Astrocyte of the hippocampus (primary cell): Measurements from ENCODE around the gene CTSF.
A peak's percentile ranks its signal among the peaks of the same experiment; 100 is the strongest.
"Not testable (repeated sequence)": the region's sequence is repeated elsewhere in the genome, so short reads cannot be mapped to it uniquely, and the experiment has no call there.

Experiments
- DNase-seq: peaks from one replicate; pipeline ENCODE4 v3.0.0; 2011; ENCODE audit warnings: low read depth, low spot score

CTSF gene

DNA sequence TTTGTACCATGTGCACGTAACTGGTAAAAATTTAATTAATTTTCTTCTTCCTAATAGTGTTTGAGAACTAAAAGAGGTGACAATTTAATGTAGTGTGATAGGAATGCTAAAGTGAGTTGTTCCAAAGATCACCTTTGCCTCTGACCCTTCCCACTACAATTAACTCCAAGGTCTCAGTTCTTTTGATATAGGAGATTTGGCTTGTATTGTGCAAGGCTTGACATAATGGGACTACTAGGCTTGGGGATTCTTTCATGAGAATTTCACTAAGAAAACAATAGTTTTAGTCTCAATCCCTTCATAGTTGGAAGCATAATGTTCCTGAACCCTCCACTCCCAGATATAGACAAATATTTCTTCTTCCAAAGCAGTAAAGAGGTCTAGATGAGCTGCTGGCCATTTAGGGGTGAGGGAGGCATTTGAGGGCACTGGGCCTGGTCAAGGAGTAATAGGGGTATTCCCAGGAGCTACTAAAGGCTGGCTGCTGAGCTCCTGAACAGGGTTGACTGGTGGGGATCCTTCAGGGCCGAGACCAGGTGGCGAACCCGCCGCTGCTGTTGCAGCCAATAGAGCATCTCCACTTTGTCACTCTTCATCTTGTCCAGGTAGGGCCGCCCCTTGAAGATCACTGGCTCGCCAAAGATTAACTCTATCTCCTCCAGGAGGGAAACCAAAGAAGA lies 21.7 kb upstream of the CTSF start:
- no peak for DNase-seq

- DNase-seq, result not testable (repeated sequence)
Observed at GRCh38 chr11:66589315-66589714, 20.9 kb upstream of the CTSF start.

GRCh38 chr11:66586136-66586535 lies 17.7 kb upstream of the CTSF start:
- DNase-seq, result no peak

GRCh38 chr11:66585447-66585846 lies 17.0 kb upstream of the CTSF start:
- DNase-seq, result not testable (repeated sequence)

DNA sequence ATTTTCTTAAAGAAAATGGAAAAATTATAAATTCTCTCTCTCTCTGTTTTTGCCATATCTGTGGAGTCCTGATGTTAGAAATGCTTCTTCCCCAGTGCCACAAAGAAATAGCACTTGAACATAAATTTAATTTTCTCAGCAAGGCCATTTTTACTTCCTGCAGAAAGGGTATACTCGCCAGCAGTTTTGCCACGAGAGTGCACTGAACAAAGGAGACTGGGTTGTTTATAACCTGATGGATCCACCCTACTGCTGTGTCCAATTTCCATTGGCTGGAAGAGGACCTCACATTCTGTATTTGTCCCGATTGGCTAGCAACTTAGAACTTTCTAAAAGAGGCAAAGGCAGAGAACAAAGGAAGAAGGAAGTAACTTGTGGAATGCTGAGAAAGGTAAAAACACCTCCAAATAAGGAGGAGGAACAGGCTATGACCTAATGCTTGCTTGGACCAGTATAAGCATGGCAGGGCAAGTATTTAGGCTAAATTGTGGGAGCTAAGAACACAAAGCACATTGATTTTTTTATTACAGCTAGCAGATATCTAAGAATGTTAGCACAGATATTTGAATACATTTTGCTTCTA lies 14.2 kb upstream of the CTSF start:
- not testable (repeated sequence) for DNase-seq

- DNase-seq, result no peak
Observed at GRCh38 chr11:66581261-66581660, 12.9 kb upstream of the CTSF start.

GRCh38 chr11:66580803-66581202 lies 12.4 kb upstream of the CTSF start:
- DNase-seq, result no peak

GRCh38 chr11:66579017-66579606 lies 10.7 kb upstream of the CTSF start:
- DNase-seq, result peak; percentile 86

DNA sequence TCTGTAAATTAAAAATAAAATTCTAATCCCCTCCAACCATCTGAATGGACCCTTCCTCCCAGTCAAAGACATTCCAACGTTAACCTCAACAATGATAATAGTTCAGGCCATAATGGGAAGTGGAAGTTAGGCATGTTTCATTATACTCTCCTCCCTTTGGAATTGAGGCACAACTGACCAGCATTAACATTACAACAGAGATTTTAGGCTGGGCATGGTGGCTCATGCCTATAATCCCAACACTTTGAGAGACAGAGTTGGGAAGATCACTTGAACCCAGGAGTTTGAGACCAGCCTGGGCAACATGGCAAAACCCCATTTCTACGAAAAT lies 2.4 kb upstream of the CTSF start:
- DNase-seq, result no peak

- DNase-seq, result no peak
Observed at GRCh38 chr11:66570079-66570849, 1.9 kb upstream of the CTSF start.

GRCh38 chr11:66569076-66569475 lies 670 bp upstream of the CTSF start:
- no peak for DNase-seq

- DNase-seq, result no peak
Observed at GRCh38 chr11:66567787-66568123, 651 bp downstream of the CTSF start.

GRCh38 chr11:66566221-66566620 lies 2.2 kb downstream of the CTSF start:
- no peak for DNase-seq

DNA sequence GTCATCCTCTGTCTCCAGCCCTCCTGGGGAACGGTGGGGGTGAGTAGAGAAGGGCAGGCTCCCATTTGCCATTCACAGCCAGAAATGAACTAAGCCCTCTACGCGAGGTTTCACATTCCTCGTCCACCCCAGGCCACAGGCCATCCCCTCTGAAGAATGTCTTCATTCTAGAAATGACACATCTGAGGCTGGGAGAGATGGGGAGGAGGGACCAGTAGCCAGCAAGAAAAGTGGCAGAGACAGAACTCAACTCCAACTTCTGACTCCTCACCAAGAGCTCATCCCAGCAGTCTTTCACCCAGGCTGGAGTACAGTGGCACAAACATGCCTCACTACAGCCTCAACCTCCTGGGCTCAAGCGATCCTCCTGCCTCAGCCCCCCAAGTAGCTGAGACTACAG lies 3.4 kb downstream of the CTSF start:
- DNase-seq, result no peak

DNA sequence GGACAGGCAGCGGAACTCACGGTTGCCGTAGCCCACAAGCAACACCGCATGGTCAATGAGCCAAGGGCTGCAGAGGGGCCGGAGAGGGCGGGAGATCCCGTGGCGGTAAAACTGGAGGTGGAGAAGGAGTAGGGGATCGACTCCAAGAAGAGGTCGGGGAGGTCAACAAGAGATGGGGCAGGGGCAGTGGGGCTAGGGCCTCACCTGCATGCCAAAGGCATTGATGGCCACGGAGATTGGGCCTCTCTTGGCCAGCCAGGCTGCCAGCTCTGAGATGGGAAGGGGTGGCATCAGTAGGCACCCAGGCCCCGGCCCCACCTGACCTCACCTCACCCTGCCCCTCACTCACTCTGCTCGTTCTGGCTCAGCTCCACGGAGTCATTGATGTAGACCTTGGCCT lies 3.9 kb downstream of the CTSF start:
- DNase-seq, result no peak

DNA sequence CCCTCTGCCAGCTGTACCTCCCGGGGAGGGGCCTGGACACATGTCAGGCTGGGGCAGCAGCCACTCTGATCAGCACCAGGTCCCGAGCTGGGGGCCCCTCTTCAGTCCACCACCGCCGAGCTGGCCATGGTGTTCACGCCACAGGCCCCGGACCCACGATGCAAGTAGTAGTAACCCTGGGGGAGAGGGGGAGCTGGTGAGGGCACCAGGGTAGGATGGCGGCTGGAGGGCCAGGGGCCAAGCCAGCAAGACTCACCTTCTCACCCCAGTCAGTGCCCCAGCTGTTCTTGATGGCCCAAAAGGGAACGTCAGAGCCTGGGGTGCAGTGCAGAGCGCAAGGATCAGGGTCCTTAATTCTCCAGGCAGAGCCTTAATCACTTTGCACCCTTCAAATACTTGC lies 4.6 kb downstream of the CTSF start:
- DNase-seq, result no peak

DNA sequence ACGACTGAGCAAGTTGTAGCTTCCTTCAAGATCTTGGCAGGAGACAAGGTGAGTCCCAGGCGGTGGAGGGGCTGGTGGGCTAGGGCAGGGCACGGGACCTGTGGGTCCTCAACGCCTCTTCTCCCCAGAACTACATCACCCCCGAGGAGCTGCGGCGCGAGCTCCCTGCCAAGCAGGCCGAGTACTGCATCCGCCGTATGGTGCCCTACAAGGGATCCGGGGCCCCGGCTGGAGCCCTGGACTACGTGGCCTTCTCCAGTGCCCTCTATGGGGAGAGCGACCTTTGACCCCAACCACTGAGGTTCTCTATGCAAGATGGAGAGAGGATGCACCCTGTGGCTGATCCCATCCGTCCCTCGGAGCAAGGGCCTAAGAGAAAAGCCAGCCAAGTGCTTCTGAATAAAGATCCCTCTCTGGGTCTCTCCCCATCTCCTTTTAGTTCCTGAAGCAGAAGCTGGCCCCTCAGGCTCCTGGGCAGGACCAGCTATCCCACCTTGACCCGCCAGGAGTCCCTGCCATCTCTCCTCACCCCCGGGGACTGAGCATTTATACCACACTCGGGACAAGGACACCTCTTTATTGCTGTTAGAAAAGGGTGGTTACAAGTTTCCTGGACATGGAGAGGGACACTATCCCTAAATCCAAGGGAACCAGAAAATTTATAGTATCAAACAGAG lies 5.4 kb downstream of the CTSF start:
- DNase-seq, result no peak

DNA sequence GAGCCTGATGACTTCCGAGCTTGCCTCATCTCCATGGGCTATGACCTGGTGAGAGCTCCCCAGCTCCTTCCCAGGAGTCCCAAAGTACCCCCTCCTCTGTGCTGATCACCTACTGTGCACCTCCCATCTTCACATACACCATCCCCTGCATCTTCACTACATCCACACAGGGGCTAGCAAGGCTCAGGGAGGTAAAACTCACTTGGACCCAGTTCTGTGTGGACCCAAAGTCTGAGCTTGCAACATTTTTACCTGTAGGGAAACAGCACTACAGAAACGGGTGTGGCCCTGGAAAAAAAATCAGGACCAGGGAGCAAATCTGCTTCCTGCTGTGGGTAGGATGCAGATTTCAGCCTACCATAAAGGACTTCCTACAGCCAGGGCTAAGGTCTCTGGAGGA lies 6.1 kb downstream of the CTSF start:
- DNase-seq, result no peak

GRCh38 chr11:66561975-66562248 lies 6.5 kb downstream of the CTSF start:
- DNase-seq, result no peak

DNA sequence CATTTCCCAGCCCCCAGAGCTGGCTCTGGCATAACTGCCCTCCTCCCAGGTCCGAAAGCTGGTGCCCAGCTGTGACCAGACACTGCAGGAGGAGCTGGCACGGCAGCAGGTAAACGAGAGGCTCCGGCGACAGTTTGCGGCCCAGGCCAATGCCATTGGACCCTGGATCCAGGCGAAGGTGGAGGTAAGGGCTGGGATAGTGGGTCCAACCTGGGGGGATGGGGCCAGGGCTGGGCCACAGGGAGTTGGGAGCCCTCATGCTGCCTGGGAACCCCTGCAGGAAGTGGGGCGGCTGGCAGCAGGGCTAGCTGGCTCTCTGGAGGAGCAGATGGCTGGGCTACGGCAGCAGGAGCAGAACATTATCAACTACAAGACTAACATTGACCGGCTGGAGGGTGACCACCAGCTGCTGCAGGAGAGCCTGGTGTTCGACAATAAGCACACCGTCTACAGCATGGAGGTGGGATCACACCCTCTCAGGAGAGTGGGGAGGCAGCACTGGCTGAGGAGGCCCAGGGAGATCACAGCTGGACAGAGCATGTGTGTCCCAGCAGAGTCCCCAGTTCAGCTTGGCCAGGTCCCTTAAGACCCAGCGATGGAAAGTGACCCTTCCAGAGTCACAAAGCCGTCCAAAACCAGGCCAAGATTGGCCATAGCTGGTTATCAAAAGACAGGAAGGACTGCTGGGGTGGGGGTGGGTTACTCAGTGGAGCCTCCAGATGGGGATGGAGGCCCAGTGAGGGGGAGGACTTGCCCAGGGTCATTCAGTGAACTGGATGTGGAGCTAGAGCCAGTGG lies 7.0 kb downstream of the CTSF start:
- no peak for DNase-seq

DNA sequence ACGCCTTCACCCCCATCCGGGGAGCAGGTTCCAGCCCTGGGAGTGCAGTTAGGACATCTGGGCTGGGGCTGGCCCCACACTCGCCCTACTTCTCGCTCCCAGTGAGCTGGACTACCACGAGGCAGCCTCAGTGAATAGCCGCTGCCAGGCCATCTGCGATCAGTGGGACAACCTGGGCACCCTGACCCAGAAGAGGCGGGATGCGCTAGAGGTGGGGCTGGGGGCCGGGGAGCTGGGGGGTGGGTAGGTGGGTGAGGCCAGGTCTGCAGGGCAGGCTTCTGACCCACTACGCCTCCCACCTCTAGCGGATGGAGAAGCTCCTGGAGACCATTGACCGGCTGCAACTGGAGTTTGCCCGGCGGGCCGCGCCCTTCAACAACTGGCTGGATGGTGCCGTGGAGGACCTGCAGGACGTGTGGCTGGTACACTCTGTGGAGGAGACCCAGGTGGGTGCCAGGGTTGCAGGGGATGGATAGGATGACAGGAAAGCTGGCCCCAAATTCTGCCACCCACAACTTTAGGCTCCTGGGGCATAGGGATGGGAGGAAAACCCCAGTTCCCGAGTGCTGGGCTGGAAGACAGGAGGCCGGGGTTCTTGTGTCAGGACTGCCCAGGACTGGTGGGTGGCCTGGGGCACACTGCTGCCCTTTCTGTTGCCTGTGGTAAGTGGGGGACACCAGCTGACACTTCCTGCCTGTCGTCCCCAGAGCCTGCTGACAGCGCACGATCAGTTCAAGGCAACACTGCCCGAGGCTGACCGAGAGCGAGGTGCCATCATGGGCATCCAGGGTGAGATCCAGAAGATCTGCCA lies 8.3 kb downstream of the CTSF start:
- DNase-seq, result no peak
